Measurements from ENCODE around the gene CCNY. TPM values are rescaled to one million over a fixed set of nuclear protein-coding genes. Genes with fewer than 3 reads are reported as not detected.

Gene CCNY
- total RNA-seq, 2 experiments from 2014 or later, result 37.0 to 55.8 TPM

DNA sequence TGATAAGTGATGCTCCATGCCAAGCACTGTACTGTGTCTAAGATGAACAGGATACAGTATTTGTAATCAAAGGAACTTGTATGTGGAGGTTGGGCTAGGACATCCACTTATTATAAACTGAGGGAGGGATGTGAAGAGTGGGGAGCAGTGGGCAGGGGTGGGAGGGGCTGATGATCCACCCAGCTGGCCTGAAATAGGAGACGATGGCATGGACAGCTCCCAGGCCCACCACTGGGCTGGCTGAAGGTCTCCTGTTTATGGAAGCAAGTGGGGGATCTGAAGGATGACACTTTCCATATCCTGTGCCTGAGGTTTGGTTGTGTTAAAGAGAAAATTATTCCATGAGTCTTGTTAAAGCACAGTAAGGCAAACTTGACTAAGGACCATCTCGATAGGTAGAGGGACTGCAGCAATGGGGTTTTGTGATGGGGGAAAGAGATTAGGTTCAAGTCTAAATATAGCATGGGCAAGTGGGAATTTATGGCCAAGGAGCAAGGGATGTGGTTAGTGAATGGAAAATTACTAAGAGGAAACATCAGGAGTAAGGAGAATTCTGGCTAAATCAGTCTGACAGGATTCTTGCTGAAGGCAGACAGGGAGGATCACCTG, 124.6 kb downstream of the CCNY start:
- Histone ChIP-seq H3K9me2 (ENCODE audit: insufficient read depth, low read length) (no peaks in the 10 kb centered on the region), H3K27ac (ENCODE audit: low read depth, low read length, poor library complexity, severe bottlenecking) (no peak overlapping the region), H3K4me2 (ENCODE audit: low read length) (no peak overlapping the region), H3K9me3 (ENCODE audit: low read length) (no peaks in the 10 kb centered on the region), H3K36me3 (ENCODE audit: insufficient read depth, low read length) (no peaks in the 10 kb centered on the region), H2AFZ (ENCODE audit: low read length) (no peak overlapping the region), H3K4me1 (ENCODE audit: insufficient read depth, low read length, poor library complexity, severe bottlenecking) (peaks cover 24% of the 10 kb centered on the region), H4K20me1 (ENCODE audit: insufficient read depth, low read length) (peaks cover 4% of the 10 kb centered on the region; the same call in 1 of the 2 replicates), H3K4me3 (ENCODE audit: low read depth, low read length, poor library complexity, severe bottlenecking) (no peak overlapping the region), H3K79me2 (ENCODE audit: insufficient read depth, low read depth, low read length) (peaks cover 7% of the 10 kb centered on the region; the same call in 1 of the 2 replicates)
- CTCF ChIA-PET (ENCODE audit: unreplicated experiment), result no interaction called here
- BruUV-seq (replicated peaks), result no TSS peak
- intact Hi-C loops (cut with micrococcal nuclease; ENCODE audit: unreplicated experiment), result no loop called here
- POLR2A ChIA-PET, result interaction anchor here (0.7 to 1.4 kb wide), 2 partner anchors 26 to 287 kb away, joined by 3 to 5 read pairs; no protein-coding TSS in a partner anchor
- TF ChIP-seq EZH2phosphoT487 (IDR thresholded peaks at IDR 0.05; ENCODE audit: borderline replicate concordance, low read depth, low read length), result no peak
- TF ChIP-seq, protein P1, sequence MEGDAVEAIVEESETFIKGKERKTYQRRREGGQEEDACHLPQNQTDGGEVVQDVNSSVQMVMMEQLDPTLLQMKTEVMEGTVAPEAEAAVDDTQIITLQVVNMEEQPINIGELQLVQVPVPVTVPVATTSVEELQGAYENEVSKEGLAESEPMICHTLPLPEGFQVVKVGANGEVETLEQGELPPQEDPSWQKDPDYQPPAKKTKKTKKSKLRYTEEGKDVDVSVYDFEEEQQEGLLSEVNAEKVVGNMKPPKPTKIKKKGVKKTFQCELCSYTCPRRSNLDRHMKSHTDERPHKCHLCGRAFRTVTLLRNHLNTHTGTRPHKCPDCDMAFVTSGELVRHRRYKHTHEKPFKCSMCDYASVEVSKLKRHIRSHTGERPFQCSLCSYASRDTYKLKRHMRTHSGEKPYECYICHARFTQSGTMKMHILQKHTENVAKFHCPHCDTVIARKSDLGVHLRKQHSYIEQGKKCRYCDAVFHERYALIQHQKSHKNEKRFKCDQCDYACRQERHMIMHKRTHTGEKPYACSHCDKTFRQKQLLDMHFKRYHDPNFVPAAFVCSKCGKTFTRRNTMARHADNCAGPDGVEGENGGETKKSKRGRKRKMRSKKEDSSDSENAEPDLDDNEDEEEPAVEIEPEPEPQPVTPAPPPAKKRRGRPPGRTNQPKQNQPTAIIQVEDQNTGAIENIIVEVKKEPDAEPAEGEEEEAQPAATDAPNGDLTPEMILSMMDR (conservative IDR thresholded peaks at IDR 0.05; ENCODE audit: low read length), result no peak
- no peak for DNase-seq (ENCODE audit: low spot score)

DNA sequence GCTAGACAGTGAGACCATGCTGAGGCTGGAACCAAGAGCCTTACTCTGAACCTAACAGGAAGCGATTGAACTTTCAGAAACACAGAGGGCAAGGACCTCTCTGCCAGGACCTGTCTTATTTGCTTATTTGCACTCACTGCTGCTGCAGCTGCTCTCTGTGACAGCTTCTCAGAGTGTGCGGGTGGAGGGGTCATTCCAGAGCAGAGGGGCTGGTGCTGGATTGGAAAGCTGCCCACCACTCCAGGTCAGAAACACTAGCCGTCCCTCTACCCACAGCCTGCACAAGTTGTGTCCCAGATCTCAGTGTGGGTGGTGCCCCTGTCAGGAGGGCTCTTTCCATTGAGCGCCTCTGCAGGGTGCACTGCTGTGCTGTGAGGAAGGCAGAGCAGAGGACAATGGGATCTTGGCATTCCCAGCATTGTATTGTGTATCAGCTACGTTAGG, 126.2 kb downstream of the CCNY start:
- intact Hi-C loops (cut with micrococcal nuclease; ENCODE audit: unreplicated experiment), result no loop called here
- Histone ChIP-seq H3K4me1 (ENCODE audit: insufficient read depth, low read length, poor library complexity, severe bottlenecking) (peaks cover 24% of the 10 kb centered on the region), H4K20me1 (ENCODE audit: insufficient read depth, low read length) (peaks cover 4% of the 10 kb centered on the region; the same call in 1 of the 2 replicates), H2AFZ (ENCODE audit: low read length) (no peak overlapping the region), H3K79me2 (ENCODE audit: insufficient read depth, low read depth, low read length) (peaks cover 9% of the 10 kb centered on the region; the same call in 1 of the 2 replicates), H3K27ac (ENCODE audit: low read depth, low read length, poor library complexity, severe bottlenecking) (no peak overlapping the region), H3K4me2 (ENCODE audit: low read length) (peak overlapping the region; percentile 52), H3K4me3 (ENCODE audit: low read depth, low read length, poor library complexity, severe bottlenecking) (no peak overlapping the region), H3K9me2 (ENCODE audit: insufficient read depth, low read length) (no peaks in the 10 kb centered on the region), H3K36me3 (ENCODE audit: insufficient read depth, low read length) (no peaks in the 10 kb centered on the region), H3K9me3 (ENCODE audit: low read length) (no peaks in the 10 kb centered on the region)
- no peak for TF ChIP-seq EZH2phosphoT487 (IDR thresholded peaks at IDR 0.05; ENCODE audit: borderline replicate concordance, low read depth, low read length)
- TF ChIP-seq, protein P1 (conservative IDR thresholded peaks at IDR 0.05; ENCODE audit: low read length), result no peak
- BruUV-seq (replicated peaks), result no TSS peak
- peak; percentile 51 for DNase-seq (ENCODE audit: low spot score)
- POLR2A ChIA-PET, result interaction anchor here (0.6 to 2.8 kb wide), 5 partner anchors 11 to 27 kb away, joined by 3 to 9 read pairs (median 4); no protein-coding TSS in a partner anchor
- CTCF ChIA-PET (ENCODE audit: unreplicated experiment), result no interaction called here

All from OCI-LY7 (cell line).